ENCODE data around the gene SUSD4. TPM values are rescaled to one million over a fixed set of nuclear protein-coding genes. Genes with fewer than 3 reads are reported as not detected.

Gene SUSD4
- total and polyA plus RNA-seq, 12 donors: 1.5 to 26.9 (median 7.0) TPM

- H3K36me3 ChIP-seq (replicated peaks in 1 of 2): no peaks in the 10 kb centered on the region
- TF ChIP-seq POLR2A (IDR thresholded peaks at IDR 0.05) (no peak), CTCF (IDR thresholded peaks at IDR 0.05) (no peak)
- intact Hi-C loops (cut with DNase I): no loop called here
- peaks cover 8 to 17% of the 10 kb centered on the region in 2 donors for H3K4me1 ChIP-seq (replicated peaks in 1 of 2)
- DNase-seq: peak in 2 of 7 donors; percentile 26 to 53
- no peaks in the 10 kb centered on the region for H3K27me3 ChIP-seq
- H3K9me3 ChIP-seq (replicated peaks in 1 of 3): no peaks in the 10 kb centered on the region
- H3K27ac ChIP-seq: peak overlapping the region in 1 of 5 donors; percentile 20
- no peak overlapping the region for H3K4me3 ChIP-seq
- 45 to 57% (median 52%) methylated on average over 6 of the region's 6 CpGs for WGBS, 4 donors
Measured at GRCh38 chr1:223344491-223344890, 19.5 kb downstream of the SUSD4 start.

GRCh38 chr1:223343692-223344091 is 20.3 kb downstream of the SUSD4 start:
- H3K4me3 ChIP-seq: no peak overlapping the region
- intact Hi-C loops (cut with DNase I): no loop called here
- H3K9me3 ChIP-seq (replicated peaks in 1 of 3): no peaks in the 10 kb centered on the region
- peaks cover 8 to 17% of the 10 kb centered on the region in 2 donors for H3K4me1 ChIP-seq (replicated peaks in 1 of 2)
- DNase-seq: peak in 3 of 7 donors; percentile 22 to 37 (median 35)
- WGBS, 4 donors: 27 to 28% (median 27%) methylated on average over 3 of the region's 3 CpGs
- H3K27me3 ChIP-seq: no peaks in the 10 kb centered on the region
- H3K27ac ChIP-seq: no peak overlapping the region
- H3K36me3 ChIP-seq (replicated peaks in 1 of 2): no peaks in the 10 kb centered on the region
- TF ChIP-seq POLR2A (IDR thresholded peaks at IDR 0.05): no peak
- TF ChIP-seq CTCF (IDR thresholded peaks at IDR 0.05): no peak

- H3K27ac ChIP-seq: no peak overlapping the region
- no peaks in the 10 kb centered on the region for H3K36me3 ChIP-seq (replicated peaks in 1 of 2)
- intact Hi-C loops (cut with DNase I): no loop called here
- no peaks in the 10 kb centered on the region for H3K27me3 ChIP-seq
- no peaks in the 10 kb centered on the region for H3K9me3 ChIP-seq (replicated peaks in 1 of 3)
- 62 to 80% (median 72%) methylated on average over 1 to 7 of the region's 7 CpGs for WGBS, 4 donors
- TF ChIP-seq CTCF (IDR thresholded peaks at IDR 0.05) (no peak), POLR2A (IDR thresholded peaks at IDR 0.05) (no peak)
- DNase-seq: peak in 5 of 7 donors; percentile 20 to 83 (median 26)
- no peak overlapping the region for H3K4me3 ChIP-seq
- peaks cover 8 to 17% of the 10 kb centered on the region in 2 donors for H3K4me1 ChIP-seq (replicated peaks in 1 of 2)
Measured at GRCh38 chr1:223341121-223341520, 22.9 kb downstream of the SUSD4 start.

- TF ChIP-seq CTCF (IDR thresholded peaks at IDR 0.05) (no peak), POLR2A (IDR thresholded peaks at IDR 0.05) (no peak)
- intact Hi-C loops (cut with DNase I): no loop called here
- Histone ChIP-seq H3K9me3 (replicated peaks in 1 of 3) (no peaks in the 10 kb centered on the region), H3K27me3 (no peaks in the 10 kb centered on the region), H3K27ac (no peak overlapping the region), H3K36me3 (replicated peaks in 1 of 2) (no peaks in the 10 kb centered on the region), H3K4me3 (no peak overlapping the region), H3K4me1 (replicated peaks in 1 of 2) (peaks cover 8 to 17% of the 10 kb centered on the region in 2 donors)
- DNase-seq: no peak
- 82 to 89% (median 86%) methylated on average over 3 of the region's 3 CpGs for WGBS, 4 donors
Measured at GRCh38 chr1:223340637-223341036, 23.3 kb downstream of the SUSD4 start.

Data from adrenal gland (tissue), 12 donors.